ENCODE results near the gene HDAC9. TPM values are rescaled to one million over a fixed set of nuclear protein-coding genes. Genes with fewer than 3 reads are reported as not detected.

Gene HDAC9
- total RNA-seq, 1 donor from 2014 or later = 3.6 TPM

DNA sequence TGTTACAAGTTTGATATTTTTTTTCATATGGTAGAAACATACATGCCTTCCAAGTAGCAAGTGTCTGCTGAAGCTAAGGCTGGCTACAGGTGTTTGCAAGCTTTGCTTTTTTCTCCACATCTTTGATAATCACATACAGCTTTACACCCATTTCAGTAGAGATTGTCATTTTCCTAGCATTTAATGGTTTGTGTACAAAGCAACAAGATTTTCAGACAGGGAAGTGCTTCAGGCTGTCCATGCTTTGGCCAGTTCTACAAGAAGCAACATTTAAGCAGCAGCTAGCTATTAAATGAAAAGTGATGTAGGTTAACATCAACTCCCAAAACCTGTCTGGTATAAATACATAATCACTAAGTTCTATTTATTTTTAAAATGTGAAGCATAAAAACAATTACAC is 2.3 kb downstream of the HDAC9 start:
- no peak for TF ChIP-seq CTCF (IDR thresholded peaks at IDR 0.05; ENCODE audit: unreplicated experiment)
- Mint-ChIP-seq H3K36me3 (ENCODE audit: insufficient read depth) (no peaks in the 10 kb centered on the region), H3K27me3 (peaks cover 12% of the 10 kb centered on the region), H3K9me3 (ENCODE audit: low read depth) (no peaks in the 10 kb centered on the region), H3K27ac (no peak overlapping the region), H3K4me1 (ENCODE audit: low read depth) (peaks cover 22% of the 10 kb centered on the region), H3K4me3 (ENCODE audit: low read depth) (no peak overlapping the region)
- DNase-seq (ENCODE audit: low spot score, unreplicated experiment) = no peak

DNA sequence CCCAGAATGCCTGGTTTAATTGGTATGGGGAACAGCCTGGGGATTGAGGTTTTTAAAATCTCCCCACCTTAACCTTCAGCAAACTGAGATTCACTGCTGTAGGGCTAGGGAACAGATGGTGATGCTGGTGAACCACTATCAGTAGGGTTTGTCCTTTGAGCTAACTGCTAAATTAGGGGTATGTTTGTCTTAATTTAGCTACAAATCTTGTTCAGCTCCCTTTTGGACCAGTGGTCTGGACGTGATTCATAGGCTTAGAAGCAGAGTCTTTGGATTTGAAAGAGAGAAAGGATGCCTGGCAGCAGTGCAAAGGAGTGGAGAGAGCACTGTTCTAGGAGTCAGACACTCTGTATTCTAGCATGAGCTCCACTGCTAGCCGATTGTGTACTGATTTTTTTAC is 2.8 kb downstream of the HDAC9 start:
- no peak for DNase-seq (ENCODE audit: low spot score, unreplicated experiment)
- Mint-ChIP-seq H3K4me3 (ENCODE audit: low read depth) (no peak overlapping the region), H3K36me3 (ENCODE audit: insufficient read depth) (no peaks in the 10 kb centered on the region), H3K9me3 (ENCODE audit: low read depth) (no peaks in the 10 kb centered on the region), H3K4me1 (ENCODE audit: low read depth) (peaks cover 22% of the 10 kb centered on the region), H3K27me3 (peaks cover 12% of the 10 kb centered on the region), H3K27ac (no peak overlapping the region)
- TF ChIP-seq CTCF (IDR thresholded peaks at IDR 0.05; ENCODE audit: unreplicated experiment) = no peak

DNA sequence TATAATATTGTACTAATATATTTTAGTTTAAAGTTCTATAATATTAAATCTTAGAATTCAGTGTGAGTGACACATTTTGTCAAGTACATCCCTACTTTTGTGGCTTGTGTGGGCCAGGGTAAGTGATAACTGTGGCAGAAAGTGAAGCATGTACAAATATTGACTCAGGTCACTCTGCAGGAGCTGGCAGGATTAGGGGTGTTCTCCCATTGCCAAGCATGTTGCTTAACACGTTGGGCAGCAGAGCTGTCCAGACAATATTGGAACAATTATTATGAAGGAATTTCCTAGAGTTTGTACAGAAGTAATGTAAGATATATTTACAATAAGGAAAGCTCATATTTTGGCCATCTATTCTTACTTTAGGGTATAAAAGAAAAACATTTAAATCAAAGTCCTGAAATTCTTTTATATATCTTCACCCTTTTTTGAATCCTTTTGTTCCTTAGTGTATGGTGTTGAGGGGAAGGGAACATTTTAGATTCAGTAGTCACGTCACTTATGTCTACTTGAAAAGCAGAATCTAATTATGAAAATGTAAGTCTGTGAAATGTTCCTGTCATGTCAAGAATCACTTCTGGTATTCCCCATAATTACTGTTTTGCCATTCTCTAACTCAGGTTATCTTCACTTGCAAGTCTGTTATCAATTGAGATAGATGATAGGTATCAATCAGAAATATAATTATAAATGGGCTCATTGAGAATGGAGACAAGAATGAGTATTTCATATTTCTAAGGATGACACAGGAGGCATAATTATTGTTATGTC is 4.0 kb downstream of the HDAC9 start:
- no peak overlapping the region for H3K4me3 Mint-ChIP-seq (ENCODE audit: low read depth)
- H3K36me3 Mint-ChIP-seq (ENCODE audit: insufficient read depth) = no peaks in the 10 kb centered on the region
- H3K27me3 Mint-ChIP-seq = peaks cover 12% of the 10 kb centered on the region
- no peaks in the 10 kb centered on the region for H3K9me3 Mint-ChIP-seq (ENCODE audit: low read depth)
- TF ChIP-seq CTCF (IDR thresholded peaks at IDR 0.05; ENCODE audit: unreplicated experiment) = no peak
- no peak overlapping the region for H3K27ac Mint-ChIP-seq
- no peak for DNase-seq (ENCODE audit: low spot score, unreplicated experiment)
- H3K4me1 Mint-ChIP-seq (ENCODE audit: low read depth) = peaks cover 22% of the 10 kb centered on the region

DNA sequence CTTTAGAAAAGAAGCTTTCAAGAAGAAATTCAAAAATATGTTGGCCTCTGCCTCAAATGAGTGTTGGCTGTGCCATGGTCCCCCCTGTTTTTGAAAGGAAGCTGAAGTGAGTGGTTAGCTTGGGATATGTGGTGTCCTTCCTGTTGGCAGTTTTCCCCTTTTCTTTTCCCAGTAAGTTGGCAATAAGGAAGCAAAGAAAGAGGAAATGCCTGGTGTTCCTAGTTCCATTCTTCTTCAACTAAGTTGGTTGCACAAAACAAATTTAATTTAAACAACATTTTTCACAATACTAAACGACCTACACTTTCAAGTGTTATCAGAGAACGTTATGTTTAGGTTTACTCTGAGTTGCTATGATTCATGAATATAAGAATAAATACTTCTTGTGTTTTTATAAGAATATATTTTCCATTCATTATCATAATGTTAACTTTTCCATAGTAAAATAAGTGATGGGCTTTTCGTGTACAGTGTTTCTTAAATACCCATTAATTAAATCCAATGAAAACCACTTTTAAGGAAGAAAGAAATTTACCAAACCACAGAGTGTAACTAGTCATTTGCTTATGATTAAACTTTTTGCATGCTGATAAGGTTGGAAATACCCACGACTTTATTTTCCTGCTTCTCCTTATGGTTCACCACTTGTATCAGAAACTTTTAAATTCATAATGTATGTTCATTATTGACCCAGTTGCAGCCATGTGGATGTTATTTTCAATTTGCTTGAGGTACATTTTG is 7.7 kb downstream of the HDAC9 start:
- no peak for DNase-seq (ENCODE audit: low spot score, unreplicated experiment)
- no peak for TF ChIP-seq CTCF (IDR thresholded peaks at IDR 0.05; ENCODE audit: unreplicated experiment)
- H3K4me3 Mint-ChIP-seq (ENCODE audit: low read depth) = no peak overlapping the region
- peaks cover 4% of the 10 kb centered on the region for H3K9me3 Mint-ChIP-seq (ENCODE audit: low read depth)
- no peaks in the 10 kb centered on the region for H3K36me3 Mint-ChIP-seq (ENCODE audit: insufficient read depth)
- H3K27ac Mint-ChIP-seq = no peak overlapping the region
- H3K27me3 Mint-ChIP-seq = peaks cover 3% of the 10 kb centered on the region
- peaks cover 17% of the 10 kb centered on the region for H3K4me1 Mint-ChIP-seq (ENCODE audit: low read depth)

DNA sequence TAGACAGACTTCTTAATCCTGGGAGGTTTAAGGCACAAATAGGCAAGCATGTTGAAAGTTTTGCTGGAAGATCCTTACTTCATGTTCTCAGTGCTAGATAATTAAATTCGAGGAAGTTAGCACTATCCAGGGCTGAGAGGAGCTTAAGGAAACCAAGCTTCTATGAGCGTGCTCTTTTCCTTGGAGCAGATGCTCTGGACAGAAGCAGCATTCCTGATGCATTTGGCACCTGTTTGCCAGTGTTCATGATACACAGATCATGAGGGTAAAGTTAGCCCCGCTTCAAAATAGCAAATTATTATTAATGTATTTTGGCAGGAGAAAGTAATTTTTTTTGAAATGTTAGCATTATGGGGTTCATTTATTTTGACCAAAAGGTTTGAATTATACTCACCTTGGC is 9.4 kb downstream of the HDAC9 start:
- Mint-ChIP-seq H3K9me3 (ENCODE audit: low read depth) (peaks cover 4% of the 10 kb centered on the region), H3K36me3 (ENCODE audit: insufficient read depth) (no peaks in the 10 kb centered on the region), H3K27ac (no peak overlapping the region), H3K27me3 (peaks cover 3% of the 10 kb centered on the region), H3K4me3 (ENCODE audit: low read depth) (no peak overlapping the region), H3K4me1 (ENCODE audit: low read depth) (peaks cover 18% of the 10 kb centered on the region)
- TF ChIP-seq CTCF (IDR thresholded peaks at IDR 0.05; ENCODE audit: unreplicated experiment) = no peak
- DNase-seq (ENCODE audit: low spot score, unreplicated experiment) = no peak

Measured in progenitor cell of endocrine pancreas (in vitro differentiated cells).